ENCODE data around the gene LARP1. TPM values are rescaled to one million over a fixed set of nuclear protein-coding genes. Genes with fewer than 3 reads are reported as not detected.

The LARP1 gene
- total RNA-seq, 3 donors from 2014 or later: 64.0 to 123 (median 73.7) TPM

DNA sequence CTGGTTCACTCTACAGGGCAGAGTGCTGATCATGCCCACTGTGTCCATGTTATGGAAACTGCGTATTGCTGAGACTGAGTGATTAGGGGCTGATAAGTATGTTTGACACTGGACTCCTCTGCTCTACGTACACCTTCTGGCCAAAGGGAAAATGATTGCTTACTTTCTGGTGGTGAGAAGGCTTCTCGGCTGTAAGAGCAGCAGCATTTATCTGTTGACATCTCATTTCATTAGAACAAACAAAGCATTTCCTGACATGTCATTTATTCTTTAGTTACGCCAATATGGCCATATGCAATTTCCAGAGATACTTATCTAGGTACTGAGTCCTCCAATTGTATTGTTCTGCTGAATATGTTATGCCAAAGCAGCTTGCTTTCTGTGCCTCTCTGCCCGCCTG, 89.6 kb downstream of the LARP1 start:
- no peaks in the 10 kb centered on the region for H3K36me3 ChIP-seq
- no peak for DNase-seq (ENCODE audit: low spot score in 2 of 2)
- no peak for TF ChIP-seq CTCF (IDR thresholded peaks at IDR 0.05)
- TF ChIP-seq POLR2A (IDR thresholded peaks at IDR 0.05): no peak
- peak in 1 of 3 donors; percentile 25 for TF ChIP-seq POLR2AphosphoS5 (IDR thresholded peaks at IDR 0.05)
- no peak overlapping the region for H3K4me3 ChIP-seq
- H3K9me3 ChIP-seq: no peaks in the 10 kb centered on the region
- H3K27me3 ChIP-seq: no peaks in the 10 kb centered on the region
- peaks cover 4% of the 10 kb centered on the region in 2 donors for H3K4me1 ChIP-seq
- intact Hi-C loops (cut with DNase I; ENCODE audit: low total_unique reads): no loop called here
- H3K27ac ChIP-seq: peak overlapping the region in 1 of 2 donors; percentile 17

DNA sequence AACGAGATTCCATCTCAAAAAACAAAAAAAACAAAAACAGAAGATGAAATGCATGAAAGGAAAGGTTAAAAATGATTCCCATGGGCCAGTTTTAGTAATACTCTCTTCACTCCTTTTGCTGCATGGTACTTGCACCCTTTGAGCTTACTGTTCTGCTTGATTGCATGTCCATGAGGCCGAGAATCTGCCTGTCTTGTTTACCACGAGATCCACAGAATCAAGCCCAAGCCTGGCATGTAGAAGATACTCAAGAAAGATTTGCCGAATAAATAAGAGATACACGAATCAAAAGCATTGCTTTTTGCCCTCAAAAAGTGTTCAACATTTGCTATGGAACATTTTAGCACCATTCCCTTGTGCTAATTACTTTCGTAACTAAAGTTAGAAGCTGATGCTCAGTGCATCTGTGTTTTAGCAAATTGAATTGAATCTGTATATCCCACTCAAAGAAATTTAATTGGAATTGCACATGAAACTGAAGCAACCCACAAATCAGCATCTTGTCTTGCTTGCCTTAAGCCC, 94.1 kb downstream of the LARP1 start:
- H3K27ac ChIP-seq: peak overlapping the region; percentile 85 to 86
- peak overlapping the region; percentile 62 to 66 (median 66) for H3K4me3 ChIP-seq
- peaks cover 4% of the 10 kb centered on the region in 2 donors for H3K4me1 ChIP-seq
- no peak for DNase-seq (ENCODE audit: low spot score in 2 of 2)
- no peaks in the 10 kb centered on the region for H3K36me3 ChIP-seq
- H3K27me3 ChIP-seq: no peaks in the 10 kb centered on the region
- H3K9me3 ChIP-seq: no peaks in the 10 kb centered on the region
- TF ChIP-seq POLR2A (IDR thresholded peaks at IDR 0.05) (no peak), CTCF (IDR thresholded peaks at IDR 0.05) (no peak), POLR2AphosphoS5 (IDR thresholded peaks at IDR 0.05) (no peak)
- intact Hi-C loops (cut with DNase I; ENCODE audit: low total_unique reads): no loop called here

GRCh38 chr5:154849791-154850201, 94.6 kb downstream of the LARP1 start:
- peak overlapping the region; percentile 62 to 66 (median 66) for H3K4me3 ChIP-seq
- no peak for TF ChIP-seq POLR2A (IDR thresholded peaks at IDR 0.05)
- TF ChIP-seq POLR2AphosphoS5 (IDR thresholded peaks at IDR 0.05): no peak
- no peak for TF ChIP-seq CTCF (IDR thresholded peaks at IDR 0.05)
- no peaks in the 10 kb centered on the region for H3K27me3 ChIP-seq
- no peaks in the 10 kb centered on the region for H3K9me3 ChIP-seq
- DNase-seq (ENCODE audit: low spot score in 2 of 2): no peak
- intact Hi-C loops (cut with DNase I; ENCODE audit: low total_unique reads): no loop called here
- H3K36me3 ChIP-seq: no peaks in the 10 kb centered on the region
- peak overlapping the region; percentile 85 to 86 for H3K27ac ChIP-seq
- peaks cover 4% of the 10 kb centered on the region in 2 donors for H3K4me1 ChIP-seq

DNA sequence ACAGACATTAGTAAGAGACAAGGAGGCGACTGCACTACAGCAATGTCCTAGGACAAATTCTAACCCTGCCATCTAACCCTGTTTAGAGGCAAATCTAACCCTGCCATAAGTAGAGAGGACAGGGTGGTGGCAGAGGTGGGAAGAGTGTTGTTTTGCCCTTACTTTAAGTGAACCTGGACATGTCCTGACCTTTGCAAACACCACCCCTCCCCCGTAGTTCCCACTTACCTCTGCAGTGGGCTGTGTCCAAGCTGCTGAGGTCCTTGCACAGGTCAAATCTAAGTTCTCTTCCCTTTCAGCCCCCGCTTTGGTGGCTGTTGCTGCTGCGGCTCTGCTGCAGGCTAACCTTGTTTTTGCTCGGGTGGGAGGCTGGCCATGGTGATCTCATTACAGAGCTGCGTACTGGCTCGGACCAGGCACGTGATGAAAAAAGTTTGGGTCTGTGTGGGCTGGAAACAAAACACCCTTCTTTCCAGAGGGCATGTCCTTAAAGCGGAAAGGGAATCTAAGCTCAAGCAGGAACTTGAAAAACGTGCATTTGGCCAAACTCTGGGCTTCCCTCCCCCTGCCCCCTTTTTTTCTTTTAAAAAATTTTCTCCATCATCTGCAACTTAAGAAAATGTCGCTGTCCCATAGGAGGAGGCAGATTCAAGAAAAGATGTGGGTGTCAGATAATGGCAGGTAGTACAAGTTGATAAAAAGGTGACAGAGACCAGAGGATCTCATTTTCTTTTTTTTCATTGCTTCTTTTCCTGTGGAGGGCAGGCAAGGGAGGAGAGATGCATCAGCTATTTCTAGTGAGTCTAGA, 95.3 kb downstream of the LARP1 start, which contains the start of gene FAXDC2:
Gene FAXDC2, minus strand, starts transcription at position 349 of the 808 bp plus-strand sequence. CDS start 12,425 bp downstream, outside the sequence.
- intact Hi-C loops (cut with DNase I; ENCODE audit: low total_unique reads): no loop called here
- TF ChIP-seq POLR2AphosphoS5 (IDR thresholded peaks at IDR 0.05): peak in 2 of 3 donors; percentile 48 to 61
- TF ChIP-seq CTCF (IDR thresholded peaks at IDR 0.05): no peak

GRCh38 chr5:154851351-154851750, 96.2 kb downstream of the LARP1 start:
- H3K9me3 ChIP-seq: no peaks in the 10 kb centered on the region
- no peaks in the 10 kb centered on the region for H3K36me3 ChIP-seq
- intact Hi-C loops (cut with DNase I; ENCODE audit: low total_unique reads): no loop called here
- no peak overlapping the region for H3K4me3 ChIP-seq
- no peak for DNase-seq (ENCODE audit: low spot score in 2 of 2)
- peaks cover 4% of the 10 kb centered on the region in 2 donors for H3K4me1 ChIP-seq
- TF ChIP-seq POLR2A (IDR thresholded peaks at IDR 0.05) (no peak), POLR2AphosphoS5 (IDR thresholded peaks at IDR 0.05) (no peak), CTCF (IDR thresholded peaks at IDR 0.05) (no peak)
- no peaks in the 10 kb centered on the region for H3K27me3 ChIP-seq
- H3K27ac ChIP-seq: peak overlapping the region; percentile 85 to 86

More for the DNA sequence above, 95.3 kb downstream of the LARP1 start, which contains the start of gene FAXDC2:
- no peaks in the 10 kb centered on the region for H3K36me3 ChIP-seq
- no peaks in the 10 kb centered on the region for H3K27me3 ChIP-seq
- peak; percentile 63 to 77 for DNase-seq (ENCODE audit: low spot score in 2 of 2)
- no peaks in the 10 kb centered on the region for H3K9me3 ChIP-seq
- peak within 1 kb of the TSS; percentile 85 to 86 for H3K27ac ChIP-seq
- H3K4me3 ChIP-seq: peak within 1 kb of the TSS; percentile 62 to 66 (median 66)
- peaks cover 4% of the 10 kb centered on the region in 2 donors for H3K4me1 ChIP-seq
